ENCODE results near the gene QSOX2. TPM values are rescaled to one million over a fixed set of nuclear protein-coding genes. Genes with fewer than 3 reads are reported as not detected.

QSOX2 gene
- total and polyA plus RNA-seq, 12 donors, result 4.6 to 9.1 (median 7.7) TPM

DNA sequence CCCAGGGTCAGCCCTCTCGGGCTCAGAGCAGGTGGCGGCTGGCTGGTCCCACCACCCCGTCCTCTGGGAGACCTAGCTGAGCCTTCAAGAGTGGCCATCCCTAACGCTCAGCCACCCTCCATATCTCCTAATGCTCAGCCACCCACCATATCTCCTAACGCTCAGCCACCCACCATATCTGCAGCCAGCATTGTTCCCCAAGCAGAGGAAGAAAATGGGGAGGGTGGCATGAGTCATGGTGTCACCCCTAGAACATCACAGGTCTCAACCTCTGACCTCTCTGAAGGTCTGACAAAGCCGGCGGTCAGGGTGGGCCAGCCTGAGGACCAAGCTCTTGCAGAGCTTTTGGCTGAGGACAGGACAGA is 55.4 kb downstream of the QSOX2 start:
- Histone ChIP-seq H3K9me3 (no peaks in the 10 kb centered on the region), H3K27ac (no peak overlapping the region), H3K36me3 (no peaks in the 10 kb centered on the region), H3K4me1 (peaks cover 0 to 4% (median 0%) of the 10 kb centered on the region in 9 donors), H3K27me3 (peaks cover 28 to 99% (median 98%) of the 10 kb centered on the region in 7 donors), H3K4me3 (no peak overlapping the region)
- intact Hi-C loops (cut with DNase I), result no loop called here
- no peak for DNase-seq
- 52 to 73% methylated on average over 7 of the region's 7 CpGs for WGBS, 2 donors
- ATAC-seq, result no peak
- TF ChIP-seq CTCF (IDR thresholded peaks at IDR 0.05), result no peak

DNA sequence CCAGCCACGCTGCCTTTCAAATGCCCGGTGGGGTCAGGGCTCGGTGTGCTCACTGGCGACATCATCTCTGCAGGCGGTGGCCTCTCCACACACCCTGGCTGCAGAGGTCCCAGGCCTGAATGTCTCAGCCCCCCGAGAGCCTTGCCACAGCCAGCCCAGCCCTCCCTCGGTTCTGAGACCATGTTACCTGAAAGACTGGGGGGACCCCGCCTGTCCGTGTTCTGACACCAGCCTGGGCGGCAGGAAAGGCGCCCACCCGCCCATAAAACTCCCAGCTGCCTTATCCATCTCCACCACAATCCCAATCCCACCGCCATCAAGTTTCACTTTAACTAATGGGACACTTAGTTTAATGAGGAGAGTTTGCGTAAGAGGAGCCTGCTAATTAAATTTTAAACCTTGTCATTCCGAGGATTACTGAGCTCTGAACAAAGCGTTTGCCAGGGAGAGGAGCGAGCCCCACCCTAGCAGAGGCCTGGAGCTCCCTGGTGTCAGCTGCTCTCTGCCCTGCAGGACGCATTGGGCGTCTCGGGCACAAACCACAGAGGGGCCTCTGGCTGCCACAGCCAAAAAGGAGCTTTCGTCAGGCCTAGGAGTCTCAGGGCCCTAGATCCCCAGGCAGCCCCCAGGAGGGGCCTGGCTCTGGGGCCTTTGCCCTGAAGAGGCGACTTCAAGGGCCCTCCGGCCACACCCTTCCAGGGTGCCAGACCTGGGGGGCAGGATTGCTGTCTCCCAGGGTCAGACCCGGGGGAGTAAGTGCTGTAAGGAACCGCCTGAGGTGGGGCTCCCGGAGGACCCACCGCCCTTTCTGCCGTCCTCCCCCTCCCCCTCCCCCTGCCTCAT is 56.0 kb downstream of the QSOX2 start:
- no peaks in the 10 kb centered on the region for H3K36me3 ChIP-seq
- no peak for ATAC-seq
- no peak overlapping the region for H3K4me3 ChIP-seq
- intact Hi-C loops (cut with DNase I), result no loop called here
- WGBS, 2 donors, result 36 to 41% methylated on average over 27 to 28 of the region's 28 CpGs
- peaks cover 0 to 4% (median 0%) of the 10 kb centered on the region in 9 donors for H3K4me1 ChIP-seq
- no peak for TF ChIP-seq CTCF (IDR thresholded peaks at IDR 0.05)
- peaks cover 24 to 99% (median 98%) of the 10 kb centered on the region in 7 donors for H3K27me3 ChIP-seq
- no peak for DNase-seq
- no peak overlapping the region for H3K27ac ChIP-seq
- H3K9me3 ChIP-seq, result no peaks in the 10 kb centered on the region

- TF ChIP-seq CTCF (IDR thresholded peaks at IDR 0.05), result no peak
- WGBS, 2 donors, result 70 to 74% methylated on average over 25 of the region's 25 CpGs
- no peaks in the 10 kb centered on the region for H3K36me3 ChIP-seq
- H3K27ac ChIP-seq, result no peak overlapping the region
- H3K9me3 ChIP-seq, result no peaks in the 10 kb centered on the region
- no peak for DNase-seq
- peaks cover 0 to 4% (median 0%) of the 10 kb centered on the region in 9 donors for H3K4me1 ChIP-seq
- no peak overlapping the region for H3K4me3 ChIP-seq
- H3K27me3 ChIP-seq, result peaks cover 14 to 94% (median 90%) of the 10 kb centered on the region in 7 donors
- ATAC-seq, result no peak
- intact Hi-C loops (cut with DNase I), result no loop called here
Observed at GRCh38 chr9:136187683-136188586, 57.7 kb downstream of the QSOX2 start.

DNA sequence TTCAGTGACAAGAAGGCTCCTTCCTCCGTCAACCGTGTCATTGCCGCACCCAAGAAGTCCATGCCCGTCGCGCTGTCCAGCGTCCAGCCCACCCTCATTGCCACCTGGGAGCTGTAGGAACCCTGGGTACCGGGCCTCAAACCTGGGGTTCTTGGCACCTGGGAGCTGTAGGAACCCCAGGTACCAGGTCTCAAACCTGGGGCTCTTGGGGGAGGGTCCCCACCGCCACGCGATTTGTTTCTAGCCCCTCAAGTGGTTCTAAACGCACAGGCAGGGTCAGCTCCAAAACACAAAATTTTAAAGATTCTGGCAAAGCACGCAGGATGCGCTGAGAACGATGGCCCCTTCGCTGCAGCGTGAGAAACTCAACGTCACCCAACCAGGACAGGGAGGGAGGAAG is 58.4 kb downstream of the QSOX2 start:
- WGBS, 2 donors, result 90% methylated on average over 18 of the region's 18 CpGs
- no peak for DNase-seq

More for the DNA sequence above, 58.4 kb downstream of the QSOX2 start:
- ATAC-seq, result no peak
- Histone ChIP-seq H3K9me3 (no peaks in the 10 kb centered on the region), H3K4me1 (no peaks in the 10 kb centered on the region), H3K36me3 (no peaks in the 10 kb centered on the region), H3K4me3 (no peak overlapping the region), H3K27ac (no peak overlapping the region), H3K27me3 (peaks cover 11 to 88% (median 82%) of the 10 kb centered on the region in 7 donors)
- TF ChIP-seq CTCF (IDR thresholded peaks at IDR 0.05), result no peak
- intact Hi-C loops (cut with DNase I), result no loop called here
